Right lobe of liver (tissue), 6 donors: ENCODE data around the gene EHHADH. TPM values are rescaled to one million over a fixed set of nuclear protein-coding genes. Genes with fewer than 3 reads are reported as not detected.

Experiments
- ATAC-seq, 4 donors: fragments of 200-7000 bp; cut with Tn5 transposase; one replicate each; pipeline ENCODE4 v1.9.1; 2020; ENCODE audit warnings: mild to moderate bottlenecking in 4 of 4, moderate library complexity in 4 of 4
- DNase-seq, 3 donors: peaks; one replicate each; pipeline ENCODE4 v3.0.0-alpha.2; 2020
- H3K27ac ChIP-seq, 3 donors: fragments of 200-600 bp; one replicate each; pipeline ENCODE4 v1.8.0; 2022
- H3K27me3 ChIP-seq, 2 donors: fragments of 200-600 bp; one replicate each; pipeline ENCODE4 v1.8.0; 2022
- H3K36me3 ChIP-seq, 4 donors: fragments of 200-600 bp; sonication (generic) in 1 of 4; one replicate each; pipeline versions ENCODE4 v1.5.1 to v1.8.0; 2017 to 2022; ENCODE audit warnings: control low read depth in 1 of 4
- H3K4me1 ChIP-seq, 4 donors: fragments of 200-600 bp; sonication (generic) in 1 of 4; one replicate each; pipeline versions ENCODE4 v1.5.1 to v1.8.0; 2017 to 2022; ENCODE audit warnings: control low read depth in 1 of 4
- H3K4me3 ChIP-seq, 3 donors: fragments of 200-600 bp; one replicate each; pipeline ENCODE4 v1.8.0; 2022
- H3K9me3 ChIP-seq, 4 donors: fragments of 200-600 bp; sonication (generic) in 1 of 4; one replicate each; pipeline versions ENCODE4 v1.5.1 to v1.8.0; 2017 to 2022; ENCODE audit warnings: control low read depth in 1 of 4
- POLR2A ChIP-seq: fragments of 450-650 bp; IDR thresholded peaks from one replicate; pipeline ENCODE4 v1.6.1; 2017; ENCODE audit warnings: antibody characterized with exemption, mild to moderate bottlenecking
- WGBS: methylation state at CpG from one replicate; pipeline ENCODE4 v1.1.6; 2018; ENCODE audit warnings: low coverage, low lambda C conversion rate; ENCODE audit not compliant: insufficient coverage; ENCODE audit errors: missing lambda C conversion rate; 5-methylcytosine and 5-hydroxymethylcytosine counted together
- intact Hi-C, 2 donors: fragments of 100-400 bp; cut with DNase I; formaldehyde crosslinking; loops; one replicate each; pipeline versions ENCODE4 v1.11.2 to v1.14.1; 2022
- total RNA-seq, 6 experiments: library from RNA; depleted of rRNA in 2 of 6; stranded (reverse); fragments of >200 nt in 2 of 6; fragmentation: NEBNext Ultra II Directional in 3 of 6; extraction: Animal tissue kit (Norgen Biotek cat#: 25700) in 3 of 6; gene quantifications; one replicate each; pipeline versions ENCODE4 v1.1.0 to v1.2.4, GENCODE V29; 2016 to 2023
- TF ChIP-seq, protein P1 (sequence below), 4 donors: fragments of 200-600 bp in 3 of 4; fragments of 450-650 bp in 1 of 4; IDR thresholded peaks; one replicate each; pipeline versions ENCODE4 v1.5.1 to v1.8.0; 2016 to 2022; ENCODE audit warnings: antibody characterized with exemption in 4 of 4, mild to moderate bottlenecking in 2 of 4
- donor health status: DM: no; HTN: yes; CAD: no.
- donor health status: DM: no; HTN: no; CAD: no.
- donor health status: DM: no; HTN: no; CAD: no.
- donor health status: DM: no; HTN: yes; CAD: no.
- donor health status: DM: no; HTN: yes; CAD: no.

The EHHADH gene
- total RNA-seq, 6 experiments from 2014 or later: 138 to 322 (median 216) TPM

DNA sequence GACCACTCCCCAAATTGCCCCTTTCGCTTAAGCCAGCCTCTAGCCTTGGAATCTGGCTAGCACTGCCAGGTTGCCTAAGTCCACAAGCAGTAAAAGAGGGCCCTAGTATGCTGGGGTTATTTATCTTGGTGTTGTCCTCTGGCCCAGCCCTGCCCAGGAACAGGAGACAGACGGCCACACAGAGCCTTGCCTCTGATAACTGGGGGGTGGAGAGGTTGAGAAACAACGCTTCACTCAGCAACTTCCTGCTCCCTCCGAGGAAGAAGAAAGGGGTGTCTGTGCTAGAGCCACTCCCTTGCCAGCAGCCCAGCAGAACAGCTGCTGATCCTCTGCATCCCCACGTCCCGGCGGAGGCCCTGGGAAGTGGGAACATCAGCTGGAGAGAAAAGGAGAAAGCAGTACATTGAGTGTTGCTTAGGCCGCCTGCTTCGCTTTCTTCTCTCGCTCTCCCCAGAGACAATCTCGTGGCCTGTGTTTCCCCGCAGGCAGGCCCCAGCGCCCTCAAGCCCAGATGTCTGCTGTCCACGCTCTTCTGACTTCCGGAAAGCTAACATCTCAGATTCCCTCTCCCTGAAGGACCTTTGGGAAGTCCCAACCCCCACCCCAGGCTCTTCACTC, 78.4 kb downstream of the EHHADH start:
- H3K27me3 ChIP-seq: no peaks in the 10 kb centered on the region
- no peaks in the 10 kb centered on the region for H3K36me3 ChIP-seq
- H3K9me3 ChIP-seq: no peaks in the 10 kb centered on the region
- 18% methylated on average over 5 of the region's 15 CpGs for WGBS
- TF ChIP-seq, protein P1, sequence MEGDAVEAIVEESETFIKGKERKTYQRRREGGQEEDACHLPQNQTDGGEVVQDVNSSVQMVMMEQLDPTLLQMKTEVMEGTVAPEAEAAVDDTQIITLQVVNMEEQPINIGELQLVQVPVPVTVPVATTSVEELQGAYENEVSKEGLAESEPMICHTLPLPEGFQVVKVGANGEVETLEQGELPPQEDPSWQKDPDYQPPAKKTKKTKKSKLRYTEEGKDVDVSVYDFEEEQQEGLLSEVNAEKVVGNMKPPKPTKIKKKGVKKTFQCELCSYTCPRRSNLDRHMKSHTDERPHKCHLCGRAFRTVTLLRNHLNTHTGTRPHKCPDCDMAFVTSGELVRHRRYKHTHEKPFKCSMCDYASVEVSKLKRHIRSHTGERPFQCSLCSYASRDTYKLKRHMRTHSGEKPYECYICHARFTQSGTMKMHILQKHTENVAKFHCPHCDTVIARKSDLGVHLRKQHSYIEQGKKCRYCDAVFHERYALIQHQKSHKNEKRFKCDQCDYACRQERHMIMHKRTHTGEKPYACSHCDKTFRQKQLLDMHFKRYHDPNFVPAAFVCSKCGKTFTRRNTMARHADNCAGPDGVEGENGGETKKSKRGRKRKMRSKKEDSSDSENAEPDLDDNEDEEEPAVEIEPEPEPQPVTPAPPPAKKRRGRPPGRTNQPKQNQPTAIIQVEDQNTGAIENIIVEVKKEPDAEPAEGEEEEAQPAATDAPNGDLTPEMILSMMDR (IDR thresholded peaks at IDR 0.05): no peak
- no peak for TF ChIP-seq POLR2A
- H3K4me3 ChIP-seq: no peak overlapping the region
- H3K27ac ChIP-seq: peak overlapping the region in 1 of 3 donors; percentile 7
- ATAC-seq: peak; percentile 76 to 87 (median 86)
- H3K4me1 ChIP-seq: no peaks in the 10 kb centered on the region
- peak in 2 of 3 donors; percentile 29 to 49 for DNase-seq
- intact Hi-C loops: loop anchor here in 1 of 2 donors (5.0 kb wide), 1 partner anchor 298 kb away; no protein-coding TSS in a partner anchor

DNA sequence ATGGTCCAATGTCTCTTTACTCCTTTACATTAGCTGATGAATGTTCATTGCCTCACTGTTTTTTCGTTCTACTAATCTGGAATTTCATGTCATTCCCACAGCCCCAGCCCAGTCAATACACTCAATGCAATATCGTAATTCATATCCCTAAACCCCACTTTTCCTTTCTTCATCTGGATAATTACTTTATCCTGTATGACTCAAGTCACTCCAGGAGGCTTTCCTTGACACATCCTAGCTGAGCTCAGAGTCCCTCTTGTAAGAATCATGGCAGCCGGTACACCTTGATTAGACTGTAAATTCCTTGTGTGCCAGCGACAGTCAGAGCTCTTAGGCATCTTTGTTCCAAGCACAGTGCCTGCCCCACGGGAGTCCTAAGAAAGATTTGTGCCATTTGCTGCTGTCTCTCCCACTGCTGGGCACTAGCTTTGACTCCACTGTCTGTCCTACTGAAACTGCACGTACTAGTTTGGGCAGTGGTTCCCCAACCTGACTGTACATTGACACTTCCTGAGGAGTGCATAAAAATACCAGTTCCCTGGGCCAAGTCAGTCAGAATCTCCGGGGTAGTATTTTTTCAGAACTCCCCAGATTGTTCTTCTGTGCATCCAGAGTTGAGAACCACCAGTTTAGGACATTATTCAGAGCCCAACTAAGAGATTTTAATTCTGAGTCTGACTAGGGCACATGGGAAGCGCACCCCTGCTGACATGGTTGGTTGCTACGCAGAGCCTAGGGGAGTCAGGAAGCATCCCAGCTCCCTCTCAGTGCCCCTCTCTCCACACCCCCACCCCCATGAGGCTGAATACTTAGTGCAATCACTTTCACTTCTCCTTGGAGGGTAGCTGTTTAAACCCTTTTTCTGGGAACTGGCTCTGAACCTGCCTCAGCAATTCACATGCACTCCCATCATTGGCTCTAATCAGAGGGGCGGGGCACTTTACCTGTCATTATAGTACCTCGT, 81.5 kb downstream of the EHHADH start:
- WGBS: 71% methylated on average over 11 of the region's 11 CpGs
- no peak overlapping the region for H3K4me3 ChIP-seq
- intact Hi-C loops: no loop called here
- H3K27me3 ChIP-seq: no peaks in the 10 kb centered on the region
- H3K36me3 ChIP-seq: no peaks in the 10 kb centered on the region
- no peak for ATAC-seq
- H3K4me1 ChIP-seq: no peaks in the 10 kb centered on the region
- DNase-seq: no peak
- H3K27ac ChIP-seq: no peak overlapping the region
- no peak for TF ChIP-seq POLR2A
- TF ChIP-seq, protein P1 (IDR thresholded peaks at IDR 0.05): no peak
- H3K9me3 ChIP-seq: no peaks in the 10 kb centered on the region

GRCh38 chr3:185164428-185165217, 89.2 kb downstream of the EHHADH start:
- no peaks in the 10 kb centered on the region for H3K4me1 ChIP-seq
- intact Hi-C loops: no loop called here
- 63% methylated on average over 6 of the region's 6 CpGs for WGBS
- no peak overlapping the region for H3K4me3 ChIP-seq
- H3K36me3 ChIP-seq: no peaks in the 10 kb centered on the region
- TF ChIP-seq, protein P1 (IDR thresholded peaks at IDR 0.05): no peak
- no peak for TF ChIP-seq POLR2A
- H3K27me3 ChIP-seq: no peaks in the 10 kb centered on the region
- ATAC-seq (no peak), DNase-seq (no peak)
- no peaks in the 10 kb centered on the region for H3K9me3 ChIP-seq
- H3K27ac ChIP-seq: no peak overlapping the region

- intact Hi-C loops: no loop called here
- H3K36me3 ChIP-seq: no peaks in the 10 kb centered on the region
- 65% methylated on average over 6 of the region's 8 CpGs for WGBS
- ATAC-seq (no peak), DNase-seq (no peak)
- no peaks in the 10 kb centered on the region for H3K27me3 ChIP-seq
- H3K4me1 ChIP-seq: no peaks in the 10 kb centered on the region
- no peaks in the 10 kb centered on the region for H3K9me3 ChIP-seq
- H3K27ac ChIP-seq: no peak overlapping the region
- no peak overlapping the region for H3K4me3 ChIP-seq
- TF ChIP-seq, protein P1 (IDR thresholded peaks at IDR 0.05): no peak
- TF ChIP-seq POLR2A: no peak
Observed at GRCh38 chr3:185162634-185163033, 91.2 kb downstream of the EHHADH start.
